HUES6 (cell line): ENCODE measurements around the gene DAZAP1.

Experiments
- H3K27ac ChIP-seq: 2 replicates; pipeline ENCODE4 v1.7.0; 2013; ENCODE audit warnings: low read depth, mild to moderate bottlenecking, low read length, inconsistent platforms
- H3K27me3 ChIP-seq: 2 replicates; pipeline ENCODE4 v1.6.1; 2013; ENCODE audit warnings: low read length; ENCODE audit not compliant: control insufficient read depth, insufficient read depth
- H3K36me3 ChIP-seq: 2 replicates; pipeline ENCODE4 v1.6.1; 2013; ENCODE audit warnings: low read length; ENCODE audit not compliant: control insufficient read depth, insufficient read depth
- H3K4me1 ChIP-seq: 2 replicates; pipeline ENCODE4 v1.6.1; 2013; ENCODE audit warnings: low read length; ENCODE audit not compliant: control insufficient read depth, insufficient read depth
- H3K4me3 ChIP-seq: 2 replicates; pipeline ENCODE4 v1.5.1; 2013; ENCODE audit warnings: low read depth, low read length
- H3K9ac ChIP-seq: one replicate; pipeline ENCODE4 v1.6.1; 2013; ENCODE audit warnings: mild to moderate bottlenecking, low read length
- H3K9me3 ChIP-seq: 2 replicates; pipeline ENCODE4 v1.6.1; 2013; ENCODE audit warnings: low read depth, low read length; ENCODE audit not compliant: control insufficient read depth, insufficient read depth

DAZAP1 gene

GRCh38 chr19:1366899-1367870, 40.2 kb upstream of the DAZAP1 start:
- H3K9ac ChIP-seq: no peak overlapping the region
- no peaks in the 10 kb centered on the region for H3K9me3 ChIP-seq
- H3K4me3 ChIP-seq: no peak overlapping the region
- peaks cover 86% of the 10 kb centered on the region for H3K36me3 ChIP-seq
- H3K4me1 ChIP-seq: 0 out of 2 replicates have a peak, but pooled peaks cover 4% of the 10 kb centered on the region
- H3K27me3 ChIP-seq: no peaks in the 10 kb centered on the region
- H3K27ac ChIP-seq: no peak overlapping the region

GRCh38 chr19:1369214-1369805, 38.1 kb upstream of the DAZAP1 start:
- Histone ChIP-seq H3K9me3 (no peaks in the 10 kb centered on the region), H3K36me3 (peaks cover 86% of the 10 kb centered on the region), H3K9ac (no peak overlapping the region), H3K4me3 (no peak overlapping the region), H3K4me1 (0 out of 2 replicates have a peak, but pooled peaks cover 4% of the 10 kb centered on the region), H3K27ac (no peak overlapping the region), H3K27me3 (no peaks in the 10 kb centered on the region)

- Histone ChIP-seq H3K36me3 (peaks cover 81% of the 10 kb centered on the region), H3K4me3 (no peak overlapping the region), H3K9ac (no peak overlapping the region), H3K27me3 (no peaks in the 10 kb centered on the region), H3K27ac (no peak overlapping the region), H3K4me1 (no peaks in the 10 kb centered on the region), H3K9me3 (no peaks in the 10 kb centered on the region)
These were observed 36.6 kb upstream of the DAZAP1 start for GRCh38 chr19:1370579-1371361.

GRCh38 chr19:1373042-1373533, 34.3 kb upstream of the DAZAP1 start:
- Histone ChIP-seq H3K4me3 (no peak overlapping the region), H3K9me3 (no peaks in the 10 kb centered on the region), H3K9ac (no peak overlapping the region), H3K4me1 (no peaks in the 10 kb centered on the region), H3K27ac (no peak overlapping the region), H3K27me3 (no peaks in the 10 kb centered on the region), H3K36me3 (peaks cover 74% of the 10 kb centered on the region)

- Histone ChIP-seq H3K9ac (no peak overlapping the region), H3K36me3 (peaks cover 69% of the 10 kb centered on the region), H3K4me1 (no peaks in the 10 kb centered on the region), H3K9me3 (no peaks in the 10 kb centered on the region), H3K4me3 (no peak overlapping the region), H3K27me3 (no peaks in the 10 kb centered on the region), H3K27ac (no peak overlapping the region)
These were observed 33.7 kb upstream of the DAZAP1 start for GRCh38 chr19:1373534-1374249.

- H3K4me1 ChIP-seq: no peaks in the 10 kb centered on the region
- H3K27me3 ChIP-seq: no peaks in the 10 kb centered on the region
- H3K36me3 ChIP-seq: peaks cover 65% of the 10 kb centered on the region
- H3K27ac ChIP-seq: no peak overlapping the region
- no peaks in the 10 kb centered on the region for H3K9me3 ChIP-seq
- H3K4me3 ChIP-seq: no peak overlapping the region
- no peak overlapping the region for H3K9ac ChIP-seq
These were observed 33.2 kb upstream of the DAZAP1 start for GRCh38 chr19:1374250-1374577.

- Histone ChIP-seq H3K9ac (no peak overlapping the region), H3K27ac (no peak overlapping the region), H3K4me3 (no peak overlapping the region), H3K9me3 (no peaks in the 10 kb centered on the region), H3K27me3 (no peaks in the 10 kb centered on the region), H3K36me3 (peaks cover 43% of the 10 kb centered on the region), H3K4me1 (peaks cover 4% of the 10 kb centered on the region; the same call in 1 of the 2 replicates)
These were observed 31.0 kb upstream of the DAZAP1 start for GRCh38 chr19:1376415-1376805.

- Histone ChIP-seq H3K27ac (no peak overlapping the region), H3K4me1 (peaks cover 6% of the 10 kb centered on the region; the same call in 1 of the 2 replicates), H3K36me3 (peaks cover 36% of the 10 kb centered on the region), H3K4me3 (no peak overlapping the region), H3K9ac (no peak overlapping the region), H3K9me3 (no peaks in the 10 kb centered on the region), H3K27me3 (no peaks in the 10 kb centered on the region)
These were observed 30.0 kb upstream of the DAZAP1 start for GRCh38 chr19:1377176-1377964.

- no peaks in the 10 kb centered on the region for H3K27me3 ChIP-seq
- H3K4me3 ChIP-seq: no peak overlapping the region
- H3K9me3 ChIP-seq: no peaks in the 10 kb centered on the region
- H3K4me1 ChIP-seq: peaks cover 6% of the 10 kb centered on the region; the same call in 1 of the 2 replicates
- no peak overlapping the region for H3K27ac ChIP-seq
- H3K36me3 ChIP-seq: peaks cover 30% of the 10 kb centered on the region
- H3K9ac ChIP-seq: no peak overlapping the region
These were observed 29.2 kb upstream of the DAZAP1 start for GRCh38 chr19:1377965-1378785.
